ENCODE measurements around the gene PDCD11.
"Not testable (repeated sequence)": the region's sequence is repeated elsewhere in the genome, so short reads cannot be mapped to it uniquely, and the experiment has no call there.

PDCD11 gene

GRCh38 chr10:103416436-103417147, 20.2 kb downstream of the PDCD11 start:
- Histone ChIP-seq H3K79me2 (no peaks in the 10 kb centered on the region), H3K36me3 (ENCODE audit: control insufficient read depth, insufficient read depth, low read length) (no peaks in the 10 kb centered on the region), H3K9ac (no peak overlapping the region), H3K27ac (no peak overlapping the region), H3K27me3 (ENCODE audit: control insufficient read depth, insufficient read depth, low read length) (no peaks in the 10 kb centered on the region), H3K4me3 (ENCODE audit: low read depth, low read length) (no peak overlapping the region), H3K9me3 (ENCODE audit: control insufficient read depth, low read length) (no peaks in the 10 kb centered on the region), H3K4me2 (ENCODE audit: low read length) (no peak overlapping the region), H2AFZ (no peak overlapping the region), H3K4me1 (no peaks in the 10 kb centered on the region)
- TF ChIP-seq, protein P1, sequence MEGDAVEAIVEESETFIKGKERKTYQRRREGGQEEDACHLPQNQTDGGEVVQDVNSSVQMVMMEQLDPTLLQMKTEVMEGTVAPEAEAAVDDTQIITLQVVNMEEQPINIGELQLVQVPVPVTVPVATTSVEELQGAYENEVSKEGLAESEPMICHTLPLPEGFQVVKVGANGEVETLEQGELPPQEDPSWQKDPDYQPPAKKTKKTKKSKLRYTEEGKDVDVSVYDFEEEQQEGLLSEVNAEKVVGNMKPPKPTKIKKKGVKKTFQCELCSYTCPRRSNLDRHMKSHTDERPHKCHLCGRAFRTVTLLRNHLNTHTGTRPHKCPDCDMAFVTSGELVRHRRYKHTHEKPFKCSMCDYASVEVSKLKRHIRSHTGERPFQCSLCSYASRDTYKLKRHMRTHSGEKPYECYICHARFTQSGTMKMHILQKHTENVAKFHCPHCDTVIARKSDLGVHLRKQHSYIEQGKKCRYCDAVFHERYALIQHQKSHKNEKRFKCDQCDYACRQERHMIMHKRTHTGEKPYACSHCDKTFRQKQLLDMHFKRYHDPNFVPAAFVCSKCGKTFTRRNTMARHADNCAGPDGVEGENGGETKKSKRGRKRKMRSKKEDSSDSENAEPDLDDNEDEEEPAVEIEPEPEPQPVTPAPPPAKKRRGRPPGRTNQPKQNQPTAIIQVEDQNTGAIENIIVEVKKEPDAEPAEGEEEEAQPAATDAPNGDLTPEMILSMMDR (IDR thresholded peaks at IDR 0.05): peak; percentile 74

DNA sequence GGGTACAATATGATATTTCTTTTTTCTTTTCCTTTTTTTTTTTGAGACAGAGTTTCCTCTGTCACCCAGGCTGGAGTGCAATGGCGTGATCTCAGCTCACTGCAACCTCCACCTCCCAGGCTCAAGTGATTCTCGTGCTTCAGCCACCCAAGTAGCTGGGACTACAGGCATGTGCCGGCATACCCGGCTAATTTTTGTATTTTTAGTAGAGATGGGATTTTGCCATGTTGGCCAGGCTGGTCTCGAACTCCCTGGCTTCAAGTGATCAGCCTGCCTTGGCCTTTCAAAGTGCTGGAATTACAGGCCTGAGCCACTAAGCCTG, 20.7 kb downstream of the PDCD11 start:
- not testable (repeated sequence) for H3K79me2 ChIP-seq; H3K4me3 ChIP-seq (ENCODE audit: low read depth, low read length); H3K27me3 ChIP-seq (ENCODE audit: control insufficient read depth, insufficient read depth, low read length); H3K27ac ChIP-seq; H2AFZ ChIP-seq; H3K36me3 ChIP-seq (ENCODE audit: control insufficient read depth, insufficient read depth, low read length); H3K4me1 ChIP-seq; H3K4me2 ChIP-seq (ENCODE audit: low read length); H3K9me3 ChIP-seq (ENCODE audit: control insufficient read depth, low read length); H3K9ac ChIP-seq

GRCh38 chr10:103417601-103418000, 21.2 kb downstream of the PDCD11 start:
- H3K9me3 ChIP-seq (ENCODE audit: control insufficient read depth, low read length): no peaks in the 10 kb centered on the region
- no peaks in the 10 kb centered on the region for H3K27me3 ChIP-seq (ENCODE audit: control insufficient read depth, insufficient read depth, low read length)
- TF ChIP-seq, protein P1 (IDR thresholded peaks at IDR 0.05): no peak
- H2AFZ ChIP-seq: no peak overlapping the region
- H3K4me3 ChIP-seq (ENCODE audit: low read depth, low read length): no peak overlapping the region
- H3K4me1 ChIP-seq: no peaks in the 10 kb centered on the region
- no peak overlapping the region for H3K4me2 ChIP-seq (ENCODE audit: low read length)
- no peaks in the 10 kb centered on the region for H3K36me3 ChIP-seq (ENCODE audit: control insufficient read depth, insufficient read depth, low read length)
- H3K27ac ChIP-seq: no peak overlapping the region
- no peaks in the 10 kb centered on the region for H3K79me2 ChIP-seq
- no peak overlapping the region for H3K9ac ChIP-seq

DNA sequence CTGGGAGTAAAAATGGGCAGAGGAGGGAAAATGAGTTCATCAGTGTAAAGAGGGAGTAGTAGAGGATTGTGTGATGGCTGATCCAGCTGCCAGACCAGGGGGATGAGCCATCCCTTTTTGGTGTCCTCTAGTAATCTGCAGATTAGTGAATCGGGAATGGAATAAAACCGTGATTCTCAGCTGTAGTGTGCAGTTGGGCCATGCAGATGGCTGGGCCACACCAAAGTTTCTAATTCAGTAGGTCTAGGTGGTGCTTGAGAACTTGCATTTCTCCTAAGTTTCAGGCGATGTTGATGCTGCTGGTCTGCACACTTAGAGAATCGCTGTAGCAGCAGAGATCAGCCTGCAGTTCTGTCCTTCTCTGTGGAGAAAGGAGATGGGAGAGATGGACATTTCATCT, 22.7 kb downstream of the PDCD11 start:
- no peaks in the 10 kb centered on the region for H3K27me3 ChIP-seq (ENCODE audit: control insufficient read depth, insufficient read depth, low read length)
- no peak overlapping the region for H3K4me2 ChIP-seq (ENCODE audit: low read length)
- H3K79me2 ChIP-seq: no peaks in the 10 kb centered on the region
- H3K9me3 ChIP-seq (ENCODE audit: control insufficient read depth, low read length): no peaks in the 10 kb centered on the region
- H2AFZ ChIP-seq: no peak overlapping the region
- no peak overlapping the region for H3K27ac ChIP-seq
- no peak overlapping the region for H3K4me3 ChIP-seq (ENCODE audit: low read depth, low read length)
- no peak overlapping the region for H3K9ac ChIP-seq
- no peaks in the 10 kb centered on the region for H3K36me3 ChIP-seq (ENCODE audit: control insufficient read depth, insufficient read depth, low read length)
- TF ChIP-seq, protein P1 (IDR thresholded peaks at IDR 0.05): no peak
- no peaks in the 10 kb centered on the region for H3K4me1 ChIP-seq

DNA sequence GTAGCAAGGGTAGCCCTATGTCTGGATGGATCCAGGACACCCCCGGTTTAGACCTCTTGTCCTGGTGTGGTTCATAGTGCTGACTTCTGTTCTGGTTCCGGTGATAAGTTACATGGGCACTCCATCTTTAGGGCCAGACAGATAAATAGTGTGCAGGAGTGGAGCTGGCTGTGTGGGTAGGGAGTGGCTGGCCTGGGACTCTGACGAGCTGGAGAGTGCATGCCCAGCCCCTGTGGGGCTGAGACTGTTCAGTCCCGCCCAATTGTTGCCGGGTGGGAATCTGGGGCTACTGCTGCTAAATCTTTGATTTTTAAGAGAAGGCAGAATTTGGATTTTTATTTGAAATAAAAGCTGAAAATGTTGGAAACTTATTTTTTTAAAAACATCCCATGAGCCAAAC, 27.3 kb downstream of the PDCD11 start:
- Histone ChIP-seq H3K4me2 (ENCODE audit: low read length) (no peak overlapping the region), H3K79me2 (no peaks in the 10 kb centered on the region), H3K36me3 (ENCODE audit: control insufficient read depth, insufficient read depth, low read length) (no peaks in the 10 kb centered on the region), H2AFZ (no peak overlapping the region), H3K9me3 (ENCODE audit: control insufficient read depth, low read length) (no peaks in the 10 kb centered on the region), H3K27ac (no peak overlapping the region), H3K9ac (no peak overlapping the region), H3K4me3 (ENCODE audit: low read depth, low read length) (no peak overlapping the region), H3K27me3 (ENCODE audit: control insufficient read depth, insufficient read depth, low read length) (no peaks in the 10 kb centered on the region), H3K4me1 (no peaks in the 10 kb centered on the region)
- TF ChIP-seq, protein P1 (IDR thresholded peaks at IDR 0.05): no peak

All from parathyroid adenoma (tissue), 2 donors.